ENCODE data around the gene SGK2. TPM values are rescaled to one million over a fixed set of nuclear protein-coding genes. Genes with fewer than 3 reads are reported as not detected.
A peak's percentile ranks its signal among the peaks of the same experiment; 100 is the strongest.
"Not testable (repeated sequence)": the region's sequence is repeated elsewhere in the genome, so short reads cannot be mapped to it uniquely, and the experiment has no call there.

SGK2 gene
- total and polyA plus RNA-seq, 2 experiments from 2014 or later = 2.4 TPM; not detected in 1

DNA sequence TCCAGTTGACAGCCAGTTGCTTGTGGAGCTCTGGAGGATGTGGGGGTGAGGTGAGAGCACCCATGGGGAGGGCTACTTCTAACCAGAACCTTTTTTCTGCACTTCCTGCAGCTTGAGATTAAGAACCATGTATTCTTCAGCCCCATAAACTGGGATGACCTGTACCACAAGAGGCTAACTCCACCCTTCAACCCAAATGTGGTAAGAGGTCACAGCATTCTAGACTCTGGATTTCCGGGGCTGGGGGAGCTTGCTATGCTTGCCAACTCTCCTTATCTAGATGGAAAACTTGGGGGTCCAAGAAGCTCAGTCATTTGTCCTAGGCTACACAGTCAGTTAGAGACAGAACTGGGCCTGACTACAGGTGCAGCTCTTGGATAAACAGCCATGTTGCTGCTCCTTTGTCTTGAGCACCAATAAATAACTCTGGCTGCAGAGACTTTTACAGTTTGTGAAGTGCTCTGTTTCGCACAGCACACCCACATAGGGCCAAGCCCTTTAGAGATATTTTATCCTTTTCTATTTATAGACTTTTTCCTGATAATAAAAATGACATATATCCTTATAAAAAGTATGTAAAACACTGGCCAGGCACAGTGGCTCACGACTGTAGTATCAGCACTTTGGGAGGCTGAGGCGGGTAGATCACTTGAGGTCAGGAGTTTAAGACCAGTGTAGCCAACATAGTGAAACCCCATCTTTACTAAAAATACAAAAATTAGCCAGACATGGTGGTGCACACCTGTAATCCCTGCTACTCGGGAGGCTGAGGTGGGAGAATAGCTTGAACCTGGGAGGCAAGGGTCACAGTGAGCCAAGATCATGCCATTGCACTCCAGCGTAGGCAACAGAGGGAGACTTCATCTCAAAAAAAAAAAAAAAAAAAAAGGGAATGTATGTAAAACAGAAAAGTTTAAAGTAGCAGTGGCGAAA is 21.3 kb downstream of the SGK2 start:
- no peak overlapping the region for H3K27ac ChIP-seq
- H3K4me3 ChIP-seq = no peak overlapping the region
- TF ChIP-seq, protein P1, sequence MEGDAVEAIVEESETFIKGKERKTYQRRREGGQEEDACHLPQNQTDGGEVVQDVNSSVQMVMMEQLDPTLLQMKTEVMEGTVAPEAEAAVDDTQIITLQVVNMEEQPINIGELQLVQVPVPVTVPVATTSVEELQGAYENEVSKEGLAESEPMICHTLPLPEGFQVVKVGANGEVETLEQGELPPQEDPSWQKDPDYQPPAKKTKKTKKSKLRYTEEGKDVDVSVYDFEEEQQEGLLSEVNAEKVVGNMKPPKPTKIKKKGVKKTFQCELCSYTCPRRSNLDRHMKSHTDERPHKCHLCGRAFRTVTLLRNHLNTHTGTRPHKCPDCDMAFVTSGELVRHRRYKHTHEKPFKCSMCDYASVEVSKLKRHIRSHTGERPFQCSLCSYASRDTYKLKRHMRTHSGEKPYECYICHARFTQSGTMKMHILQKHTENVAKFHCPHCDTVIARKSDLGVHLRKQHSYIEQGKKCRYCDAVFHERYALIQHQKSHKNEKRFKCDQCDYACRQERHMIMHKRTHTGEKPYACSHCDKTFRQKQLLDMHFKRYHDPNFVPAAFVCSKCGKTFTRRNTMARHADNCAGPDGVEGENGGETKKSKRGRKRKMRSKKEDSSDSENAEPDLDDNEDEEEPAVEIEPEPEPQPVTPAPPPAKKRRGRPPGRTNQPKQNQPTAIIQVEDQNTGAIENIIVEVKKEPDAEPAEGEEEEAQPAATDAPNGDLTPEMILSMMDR (IDR thresholded peaks at IDR 0.05; ENCODE audit: low read depth, low read length) = no peak
- no peaks in the 10 kb centered on the region for H3K36me3 ChIP-seq
- DNase-seq (ENCODE audit: low read depth in 1 of 2, low spot score in 1 of 2) = peak in 1 of 2 donors; percentile 55
- no peaks in the 10 kb centered on the region for H3K9me3 ChIP-seq (ENCODE audit: low read depth)
- no peaks in the 10 kb centered on the region for H3K27me3 ChIP-seq
- peaks cover 10% of the 10 kb centered on the region for H3K4me1 ChIP-seq (ENCODE audit: low read depth)

DNA sequence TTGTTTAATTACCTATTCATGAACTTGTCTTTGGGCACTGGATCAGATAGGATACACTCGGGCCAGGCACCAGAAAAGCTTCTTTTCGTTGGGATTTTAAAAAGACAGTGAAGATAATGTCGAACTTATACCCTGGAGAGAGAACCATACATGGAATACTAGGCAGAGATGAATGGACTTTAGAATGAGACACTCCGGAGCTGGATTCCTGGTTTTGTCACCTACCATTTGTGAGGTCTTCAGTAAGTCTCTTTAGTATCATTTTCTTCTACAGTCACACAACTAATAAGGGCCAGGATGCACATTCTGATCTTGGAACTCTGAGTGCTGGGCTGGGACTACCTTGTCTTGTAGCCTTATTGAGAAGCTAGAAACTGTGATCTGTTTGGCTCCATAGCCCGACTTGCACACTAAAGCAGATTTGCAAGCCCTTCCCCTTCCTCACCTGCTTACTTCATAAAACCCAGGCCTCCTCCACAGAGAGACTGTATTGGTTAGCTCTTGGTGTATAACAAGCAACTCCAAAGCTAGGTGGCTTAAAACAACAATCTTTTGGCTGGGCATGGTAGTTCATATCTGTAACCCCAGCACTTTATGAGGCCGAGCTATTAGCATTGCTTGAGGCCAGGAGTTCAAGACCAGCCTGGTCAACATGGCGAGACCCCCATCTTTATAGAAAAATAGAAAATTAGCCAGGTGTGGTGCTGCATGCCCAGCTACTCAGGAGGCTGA is 24.5 kb downstream of the SGK2 start:
- DNase-seq (ENCODE audit: low read depth in 1 of 2, low spot score in 1 of 2) = peak in 1 of 2 donors; percentile 5
- H3K9me3 ChIP-seq (ENCODE audit: low read depth) = no peaks in the 10 kb centered on the region
- H3K4me3 ChIP-seq = no peak overlapping the region
- no peaks in the 10 kb centered on the region for H3K36me3 ChIP-seq
- TF ChIP-seq, protein P1 (IDR thresholded peaks at IDR 0.05; ENCODE audit: low read depth, low read length) = no peak
- H3K27ac ChIP-seq = peak overlapping the region; percentile 87
- peaks cover 13% of the 10 kb centered on the region for H3K4me1 ChIP-seq (ENCODE audit: low read depth)
- H3K27me3 ChIP-seq = no peaks in the 10 kb centered on the region

DNA sequence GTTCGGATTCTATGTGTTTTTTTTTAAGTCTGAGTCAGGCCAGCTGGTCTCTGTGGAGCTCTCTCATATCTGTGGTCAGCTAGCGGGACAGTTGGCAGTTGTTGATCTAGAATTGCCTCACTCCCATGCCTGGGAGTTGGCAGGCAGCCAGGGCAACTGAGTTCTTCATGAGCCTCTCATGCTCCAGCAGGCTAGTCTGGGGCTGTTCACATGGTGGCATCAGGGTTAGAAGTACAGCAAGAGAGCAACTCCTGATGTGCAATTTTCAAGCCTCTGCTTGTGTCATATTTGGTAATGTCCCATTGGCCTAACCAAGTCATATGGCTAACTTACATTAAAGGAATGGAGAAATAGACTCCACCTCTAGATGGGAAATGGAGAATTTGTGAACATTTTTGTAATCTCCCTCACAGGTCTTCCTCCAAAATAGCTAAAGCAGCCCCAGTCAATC is 25.2 kb downstream of the SGK2 start:
- peak overlapping the region; percentile 87 for H3K27ac ChIP-seq
- no peaks in the 10 kb centered on the region for H3K36me3 ChIP-seq
- DNase-seq (ENCODE audit: low read depth in 1 of 2, low spot score in 1 of 2) = peak; percentile 54 to 99
- no peaks in the 10 kb centered on the region for H3K9me3 ChIP-seq (ENCODE audit: low read depth)
- H3K4me1 ChIP-seq (ENCODE audit: low read depth) = peaks cover 13% of the 10 kb centered on the region
- no peaks in the 10 kb centered on the region for H3K27me3 ChIP-seq
- TF ChIP-seq, protein P1 (IDR thresholded peaks at IDR 0.05; ENCODE audit: low read depth, low read length) = no peak
- no peak overlapping the region for H3K4me3 ChIP-seq

DNA sequence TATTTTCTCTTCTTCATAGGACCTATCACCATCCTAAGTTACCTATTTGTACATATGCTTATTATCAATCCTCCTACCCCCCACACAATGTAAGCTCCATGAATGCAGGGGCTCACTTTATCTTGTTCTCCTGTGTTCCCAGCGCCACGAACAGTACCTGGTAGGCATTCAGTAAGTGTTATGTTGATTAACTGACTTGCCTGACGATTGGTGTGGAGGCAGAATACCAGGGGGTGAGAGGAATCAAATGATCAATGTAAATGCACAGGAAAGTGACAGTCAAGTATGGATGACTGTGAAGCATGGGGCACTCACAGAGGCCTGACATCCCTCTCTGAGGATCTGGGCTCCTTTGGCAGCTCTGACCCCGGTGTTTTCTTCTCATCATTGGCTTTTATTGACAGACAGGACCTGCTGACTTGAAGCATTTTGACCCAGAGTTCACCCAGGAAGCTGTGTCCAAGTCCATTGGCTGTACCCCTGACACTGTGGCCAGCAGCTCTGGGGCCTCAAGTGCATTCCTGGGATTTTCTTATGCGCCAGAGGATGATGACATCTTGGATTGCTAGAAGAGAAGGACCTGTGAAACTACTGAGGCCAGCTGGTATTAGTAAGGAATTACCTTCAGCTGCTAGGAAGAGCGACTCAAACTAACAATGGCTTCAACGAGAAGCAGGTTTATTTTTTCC is 25.8 kb downstream of the SGK2 start:
- no peaks in the 10 kb centered on the region for H3K36me3 ChIP-seq
- TF ChIP-seq, protein P1 (IDR thresholded peaks at IDR 0.05; ENCODE audit: low read depth, low read length) = no peak
- DNase-seq (ENCODE audit: low read depth in 1 of 2, low spot score in 1 of 2) = peak; percentile 64 to 86

DNA sequence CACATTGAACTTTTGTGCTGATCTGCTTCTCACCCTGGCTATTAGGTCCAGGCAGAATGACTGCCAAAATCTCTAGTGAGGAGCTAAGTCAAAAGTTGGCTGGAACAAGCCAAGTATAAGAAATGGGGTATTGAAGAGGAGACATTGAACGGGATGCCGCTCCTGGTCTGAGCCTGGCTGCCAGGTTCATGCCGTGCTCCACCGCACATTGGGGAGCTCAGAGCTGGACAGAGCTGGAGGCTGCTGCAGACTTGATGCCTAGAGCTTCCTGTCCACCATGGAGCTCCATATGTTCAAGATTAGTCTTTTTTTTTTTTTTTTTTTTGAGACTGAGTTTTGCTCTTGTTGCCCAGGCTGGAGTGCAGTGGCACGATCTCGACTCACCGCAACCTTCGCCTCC is 27.8 kb downstream of the SGK2 start:
- H3K4me1 ChIP-seq (ENCODE audit: low read depth) = peaks cover 23% of the 10 kb centered on the region
- no peak overlapping the region for H3K4me3 ChIP-seq
- no peaks in the 10 kb centered on the region for H3K9me3 ChIP-seq (ENCODE audit: low read depth)
- H3K27me3 ChIP-seq = no peaks in the 10 kb centered on the region
- TF ChIP-seq, protein P1 (IDR thresholded peaks at IDR 0.05; ENCODE audit: low read depth, low read length) = no peak
- no peak overlapping the region for H3K27ac ChIP-seq
- no peaks in the 10 kb centered on the region for H3K36me3 ChIP-seq
- no peak for DNase-seq (ENCODE audit: low read depth in 1 of 2, low spot score in 1 of 2)

More for the DNA sequence above, 25.8 kb downstream of the SGK2 start:
- Histone ChIP-seq H3K27ac (peak overlapping the region; percentile 87), H3K4me1 (ENCODE audit: low read depth) (peaks cover 13% of the 10 kb centered on the region), H3K9me3 (ENCODE audit: low read depth) (no peaks in the 10 kb centered on the region), H3K27me3 (no peaks in the 10 kb centered on the region), H3K4me3 (no peak overlapping the region)

DNA sequence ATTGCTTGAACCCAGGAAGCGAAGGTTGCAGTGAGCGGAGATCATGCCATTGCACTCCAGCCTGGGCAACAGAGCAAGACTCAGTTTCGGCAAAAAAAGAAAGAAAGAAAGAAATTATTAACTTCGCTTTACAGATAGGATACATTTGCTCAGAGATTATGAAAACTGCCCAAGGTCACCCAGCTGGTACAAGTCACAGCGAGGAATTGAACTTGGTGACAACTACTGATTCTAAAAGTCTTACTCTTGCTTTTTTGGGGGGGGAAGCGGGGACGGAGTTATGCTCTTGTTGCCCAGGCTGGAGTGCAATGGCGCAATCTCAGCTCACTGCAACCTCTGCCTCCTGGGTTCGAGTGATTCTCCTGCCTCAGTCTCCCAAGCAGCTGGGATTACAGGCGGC is 29.7 kb downstream of the SGK2 start:
- not testable (repeated sequence) for H3K9me3 ChIP-seq (ENCODE audit: low read depth); H3K27me3 ChIP-seq; H3K27ac ChIP-seq; DNase-seq (ENCODE audit: low read depth in 1 of 2, low spot score in 1 of 2); H3K4me3 ChIP-seq; H3K36me3 ChIP-seq
- H3K4me1 ChIP-seq (ENCODE audit: low read depth) = peaks cover 23% of the 10 kb centered on the region

Measured in cardiac muscle cell (in vitro differentiated cells and primary cell).